Right lobe of liver (tissue), 6 donors: ENCODE data around the gene GABARAPL1. TPM values are rescaled to one million over a fixed set of nuclear protein-coding genes. Genes with fewer than 3 reads are reported as not detected.
"Not testable (repeated sequence)": the region's sequence is repeated elsewhere in the genome, so short reads cannot be mapped to it uniquely, and the experiment has no call there.

ENCODE experiments used
- ATAC-seq, 4 donors: fragments of 200-7000 bp; cut with Tn5 transposase; one replicate each; pipeline ENCODE4 v1.9.1; 2020; ENCODE audit warnings: mild to moderate bottlenecking in 4 of 4, moderate library complexity in 4 of 4
- DNase-seq, 3 donors: peaks; one replicate each; pipeline ENCODE4 v3.0.0-alpha.2; 2020
- H3K27ac ChIP-seq, 3 donors: fragments of 200-600 bp; one replicate each; pipeline ENCODE4 v1.8.0; 2022
- H3K27me3 ChIP-seq, 2 donors: fragments of 200-600 bp; one replicate each; pipeline ENCODE4 v1.8.0; 2022
- H3K36me3 ChIP-seq, 4 donors: fragments of 200-600 bp; sonication (generic) in 1 of 4; one replicate each; pipeline versions ENCODE4 v1.5.1 to v1.8.0; 2017 to 2022; ENCODE audit warnings: control low read depth in 1 of 4
- H3K4me1 ChIP-seq, 4 donors: fragments of 200-600 bp; sonication (generic) in 1 of 4; one replicate each; pipeline versions ENCODE4 v1.5.1 to v1.8.0; 2017 to 2022; ENCODE audit warnings: control low read depth in 1 of 4
- H3K4me3 ChIP-seq, 3 donors: fragments of 200-600 bp; one replicate each; pipeline ENCODE4 v1.8.0; 2022
- H3K9me3 ChIP-seq, 4 donors: fragments of 200-600 bp; sonication (generic) in 1 of 4; one replicate each; pipeline versions ENCODE4 v1.5.1 to v1.8.0; 2017 to 2022; ENCODE audit warnings: control low read depth in 1 of 4
- CTCF ChIP-seq, 4 donors: fragments of 200-600 bp in 3 of 4; fragments of 450-650 bp in 1 of 4; IDR thresholded peaks; one replicate each; pipeline versions ENCODE4 v1.5.1 to v1.8.0; 2016 to 2022; ENCODE audit warnings: antibody characterized with exemption in 4 of 4, mild to moderate bottlenecking in 2 of 4
- POLR2A ChIP-seq: fragments of 450-650 bp; IDR thresholded peaks from one replicate; pipeline ENCODE4 v1.6.1; 2017; ENCODE audit warnings: antibody characterized with exemption, mild to moderate bottlenecking
- WGBS: methylation state at CpG from one replicate; pipeline ENCODE4 v1.1.6; 2018; ENCODE audit warnings: low coverage, low lambda C conversion rate; ENCODE audit not compliant: insufficient coverage; ENCODE audit errors: missing lambda C conversion rate; 5-methylcytosine and 5-hydroxymethylcytosine counted together
- intact Hi-C, 2 donors: fragments of 100-400 bp; cut with DNase I; formaldehyde crosslinking; loops; one replicate each; pipeline versions ENCODE4 v1.11.2 to v1.14.1; 2022
- total RNA-seq, 6 experiments: library from RNA; depleted of rRNA in 2 of 6; stranded (reverse); fragments of >200 nt in 2 of 6; fragmentation: NEBNext Ultra II Directional in 3 of 6; extraction: Animal tissue kit (Norgen Biotek cat#: 25700) in 3 of 6; gene quantifications; one replicate each; pipeline versions ENCODE4 v1.1.0 to v1.2.4, GENCODE V29; 2016 to 2023
- donor health status: DM: no; HTN: yes; CAD: no.
- donor health status: DM: no; HTN: no; CAD: no.
- donor health status: DM: no; HTN: no; CAD: no.
- donor health status: DM: no; HTN: yes; CAD: no.
- donor health status: DM: no; HTN: yes; CAD: no.

The GABARAPL1 gene
- total RNA-seq, 6 experiments from 2014 or later, result 59.5 to 123 (median 83.4) TPM

DNA sequence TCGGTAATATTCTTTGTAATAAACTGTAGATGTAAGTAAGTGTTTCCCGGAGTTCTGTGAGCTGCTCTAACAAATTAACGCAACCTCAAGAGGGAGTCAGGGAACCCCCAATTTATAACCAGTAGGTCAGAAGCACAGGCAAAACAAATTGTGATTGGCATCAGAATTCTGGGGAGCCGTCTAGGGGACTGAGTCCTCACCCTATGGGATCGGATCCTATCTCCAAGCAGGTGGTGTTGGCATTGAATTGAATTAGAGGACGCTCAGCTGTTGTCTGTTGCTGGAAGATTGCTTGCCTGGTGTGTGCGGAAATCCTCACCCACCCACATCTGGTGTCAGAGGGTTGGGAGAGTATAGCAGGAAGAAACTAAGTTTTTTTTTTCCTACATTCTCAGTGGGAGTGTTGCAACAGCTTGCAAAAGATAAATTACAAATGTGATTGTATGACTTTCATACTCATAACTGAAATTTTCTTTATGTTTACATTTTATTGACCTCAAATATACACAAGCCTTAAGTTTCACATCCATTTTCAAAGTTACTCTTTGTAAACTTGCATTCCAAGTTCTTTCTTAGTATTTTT, 28.3 kb upstream of the GABARAPL1 start:
- no peak for DNase-seq
- intact Hi-C loops, result no loop called here
- Histone ChIP-seq H3K4me1 (no peaks in the 10 kb centered on the region), H3K27me3 (no peaks in the 10 kb centered on the region), H3K9me3 (no peaks in the 10 kb centered on the region), H3K4me3 (no peak overlapping the region), H3K36me3 (no peaks in the 10 kb centered on the region), H3K27ac (no peak overlapping the region)
- no peak for TF ChIP-seq POLR2A
- TF ChIP-seq CTCF (IDR thresholded peaks at IDR 0.05), result no peak
- 59% methylated on average over 7 of the region's 7 CpGs for WGBS
- ATAC-seq, result peak in 2 of 4 donors; percentile 39 to 54

- ATAC-seq, result peak in 3 of 4 donors; percentile 49 to 65 (median 59)
- Histone ChIP-seq H3K36me3 (no peaks in the 10 kb centered on the region), H3K4me3 (no peak overlapping the region), H3K9me3 (no peaks in the 10 kb centered on the region), H3K4me1 (no peaks in the 10 kb centered on the region), H3K27me3 (no peaks in the 10 kb centered on the region), H3K27ac (no peak overlapping the region)
- peak; percentile 49 to 66 (median 65) for DNase-seq
- 66% methylated on average over 5 of the region's 11 CpGs for WGBS
- intact Hi-C loops, result loop anchor here in 1 of 2 donors (5.0 kb wide), 1 partner anchor 34 kb away; no protein-coding TSS in a partner anchor
- TF ChIP-seq CTCF (IDR thresholded peaks at IDR 0.05) (no peak), POLR2A (no peak)
Measured at GRCh38 chr12:10186299-10186698, 26.4 kb upstream of the GABARAPL1 start.

- H3K27ac ChIP-seq, H3K4me1 ChIP-seq, H3K4me3 ChIP-seq, ATAC-seq, H3K36me3 ChIP-seq, H3K27me3 ChIP-seq, DNase-seq, H3K9me3 ChIP-seq: not testable (repeated sequence)
- 59% methylated on average over 6 of the region's 6 CpGs for WGBS
- intact Hi-C loops, result loop anchor here in 1 of 2 donors (5.0 kb wide), 1 partner anchor 35 kb away; no protein-coding TSS in a partner anchor
Measured at GRCh38 chr12:10186958-10187357, 25.7 kb upstream of the GABARAPL1 start.

GRCh38 chr12:10189653-10190052, 23.0 kb upstream of the GABARAPL1 start:
- no peak overlapping the region for H3K27ac ChIP-seq
- DNase-seq (no peak), ATAC-seq (no peak)
- no peaks in the 10 kb centered on the region for H3K9me3 ChIP-seq
- H3K27me3 ChIP-seq, result no peaks in the 10 kb centered on the region
- H3K4me3 ChIP-seq, result no peak overlapping the region
- H3K36me3 ChIP-seq, result no peaks in the 10 kb centered on the region
- intact Hi-C loops, result loop anchor here in 1 of 2 donors (5.0 kb wide), 1 partner anchor 37 kb away; no protein-coding TSS in a partner anchor
- 43% methylated on average over 4 of the region's 5 CpGs for WGBS
- no peaks in the 10 kb centered on the region for H3K4me1 ChIP-seq
- TF ChIP-seq POLR2A, result no peak
- no peak for TF ChIP-seq CTCF (IDR thresholded peaks at IDR 0.05)

DNA sequence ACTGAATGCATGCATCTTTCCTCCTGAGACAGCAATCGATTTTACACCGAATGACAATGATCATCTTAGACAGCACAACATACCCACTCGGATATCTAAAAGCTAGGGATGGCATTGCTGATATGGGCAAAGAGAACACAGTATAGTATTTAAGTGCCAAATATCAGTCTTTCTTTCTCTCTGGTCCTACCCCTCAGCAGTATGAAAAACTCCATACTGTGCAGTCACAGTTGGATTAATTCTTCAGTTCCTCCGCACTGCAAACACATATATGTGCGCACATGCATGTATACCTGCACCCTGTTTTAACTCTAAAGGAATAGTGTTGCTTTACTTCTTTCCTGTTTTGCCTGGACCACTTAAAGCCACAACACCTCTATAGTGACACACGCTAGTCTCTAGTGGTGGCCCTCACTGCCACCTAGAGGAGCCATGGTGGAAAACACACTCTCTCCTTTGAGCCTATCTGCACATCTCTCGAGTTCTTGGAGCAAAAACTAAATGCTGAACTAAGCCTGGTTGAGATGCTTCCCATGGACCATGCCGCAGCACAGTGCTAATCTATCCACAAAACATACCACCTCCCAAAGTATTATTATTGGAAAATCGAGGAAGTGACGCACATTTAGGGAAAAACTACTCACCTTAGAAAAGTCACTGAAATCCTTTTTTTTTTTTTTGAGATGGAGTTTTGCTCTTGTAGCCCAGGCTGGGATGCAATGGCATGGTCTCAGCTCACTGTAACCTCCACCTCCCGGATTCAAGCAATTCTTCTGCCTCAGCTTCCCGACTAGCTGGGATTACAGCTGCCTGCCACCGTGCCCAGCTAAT, 21.9 kb upstream of the GABARAPL1 start:
- no peaks in the 10 kb centered on the region for H3K36me3 ChIP-seq
- ATAC-seq (peak; percentile 97 to 99 (median 97)), DNase-seq (peak in 2 of 3 donors; percentile 35 to 59)
- no peaks in the 10 kb centered on the region for H3K27me3 ChIP-seq
- no peak overlapping the region for H3K27ac ChIP-seq
- WGBS, result 27% methylated on average over 13 of the region's 13 CpGs
- no peaks in the 10 kb centered on the region for H3K4me1 ChIP-seq
- H3K9me3 ChIP-seq, result no peaks in the 10 kb centered on the region
- TF ChIP-seq POLR2A (no peak), CTCF (IDR thresholded peaks at IDR 0.05) (peak; percentile 69 to 81 (median 77))
- intact Hi-C loops, result no loop called here
- H3K4me3 ChIP-seq, result no peak overlapping the region
